Measurements from ENCODE around the gene TXNDC15.
"Not testable (repeated sequence)": the region's sequence is repeated elsewhere in the genome, so short reads cannot be mapped to it uniquely, and the experiment has no call there.

The TXNDC15 gene

GRCh38 chr5:134877159-134877558, 3.0 kb downstream of the TXNDC15 start:
- Histone ChIP-seq H3K14ac (ENCODE audit: low read length) (no peak overlapping the region), H3K27ac (replicated peaks; ENCODE audit: low read length) (no peak overlapping the region), H3K27me3 (ENCODE audit: control insufficient read depth in 3 of 3, insufficient read depth in 3 of 3, low read depth in 1 of 3, low read length in 3 of 3) (no peaks in the 10 kb centered on the region), H3K36me3 (replicated peaks in 1 of 2; ENCODE audit: control insufficient read depth in 2 of 2, insufficient read depth in 2 of 2, low read length in 2 of 2) (peaks cover 0 to 4% of the 10 kb centered on the region in 2 donors), H2BK12ac (ENCODE audit: low read length) (no peak overlapping the region), H3K79me1 (ENCODE audit: low read depth, low read length) (no peaks in the 10 kb centered on the region), H2AFZ (ENCODE audit: low read length) (no peak overlapping the region), H3K4ac (ENCODE audit: low read length) (no peak overlapping the region), H3K18ac (ENCODE audit: low read length) (no peak overlapping the region), H2BK15ac (ENCODE audit: low read length) (no peak overlapping the region), H3K4me3 (ENCODE audit: low read length in 2 of 2) (no peak overlapping the region), H4K91ac (ENCODE audit: low read depth, low read length, poor library complexity) (no peak overlapping the region), H3K9me3 (replicated peaks in 1 of 2; ENCODE audit: control insufficient read depth in 2 of 2, insufficient read depth in 1 of 2, low read depth in 1 of 2, low read length in 2 of 2) (no peaks in the 10 kb centered on the region), H2AK5ac (ENCODE audit: low read depth, low read length) (no peak overlapping the region), H3K9ac (ENCODE audit: low read depth, low read length, poor library complexity) (no peak overlapping the region), H3K4me1 (ENCODE audit: control insufficient read depth in 2 of 2, insufficient read depth in 1 of 2, low read depth in 1 of 2, low read length in 2 of 2) (peaks cover 0 to 4% of the 10 kb centered on the region in 2 donors), H2BK5ac (ENCODE audit: low read length) (no peak overlapping the region), H3K23ac (ENCODE audit: low read depth, low read length, poor library complexity) (no peak overlapping the region), H2BK120ac (ENCODE audit: low read depth, low read length) (no peak overlapping the region), H3K4me2 (ENCODE audit: insufficient read depth, low read length, poor library complexity, severe bottlenecking) (no peak overlapping the region), H4K8ac (ENCODE audit: low read depth, low read length) (no peak overlapping the region)
- no peak for DNase-seq (ENCODE audit: low spot score)

GRCh38 chr5:134878403-134878802, 4.2 kb downstream of the TXNDC15 start:
- Histone ChIP-seq H3K4me2 (ENCODE audit: insufficient read depth, low read length, poor library complexity, severe bottlenecking) (no peak overlapping the region), H3K4ac (ENCODE audit: low read length) (no peak overlapping the region), H3K9ac (ENCODE audit: low read depth, low read length, poor library complexity) (no peak overlapping the region), H3K4me3 (ENCODE audit: low read length in 2 of 2) (no peak overlapping the region), H3K4me1 (ENCODE audit: control insufficient read depth in 2 of 2, insufficient read depth in 1 of 2, low read depth in 1 of 2, low read length in 2 of 2) (peaks cover 0 to 4% of the 10 kb centered on the region in 2 donors), H4K91ac (ENCODE audit: low read depth, low read length, poor library complexity) (no peak overlapping the region), H2BK5ac (ENCODE audit: low read length) (no peak overlapping the region), H3K14ac (ENCODE audit: low read length) (no peak overlapping the region), H3K18ac (ENCODE audit: low read length) (no peak overlapping the region), H3K9me3 (replicated peaks in 1 of 2; ENCODE audit: control insufficient read depth in 2 of 2, insufficient read depth in 1 of 2, low read depth in 1 of 2, low read length in 2 of 2) (no peaks in the 10 kb centered on the region), H2AFZ (ENCODE audit: low read length) (no peak overlapping the region), H4K8ac (ENCODE audit: low read depth, low read length) (no peak overlapping the region), H2AK5ac (ENCODE audit: low read depth, low read length) (no peak overlapping the region), H2BK12ac (ENCODE audit: low read length) (no peak overlapping the region), H3K23ac (ENCODE audit: low read depth, low read length, poor library complexity) (no peak overlapping the region), H3K27me3 (ENCODE audit: control insufficient read depth in 3 of 3, insufficient read depth in 3 of 3, low read depth in 1 of 3, low read length in 3 of 3) (no peaks in the 10 kb centered on the region), H2BK120ac (ENCODE audit: low read depth, low read length) (no peak overlapping the region), H2BK15ac (ENCODE audit: low read length) (no peak overlapping the region), H3K79me1 (ENCODE audit: low read depth, low read length) (no peaks in the 10 kb centered on the region), H3K27ac (replicated peaks; ENCODE audit: low read length) (no peak overlapping the region), H3K36me3 (replicated peaks in 1 of 2; ENCODE audit: control insufficient read depth in 2 of 2, insufficient read depth in 2 of 2, low read length in 2 of 2) (peaks cover 0 to 4% of the 10 kb centered on the region in 2 donors)
- WGBS, 2 donors (ENCODE audit: extremely low coverage in 2 of 2, insufficient read length in 2 of 2, insufficient replicate concordance in 1 of 2) = no CpG with 5 or more reads among the region's 3 CpGs
- no peak for DNase-seq (ENCODE audit: low spot score)

- no peak overlapping the region for H2BK12ac ChIP-seq (ENCODE audit: low read length)
- DNase-seq (ENCODE audit: low spot score) = no peak
- H3K4ac ChIP-seq (ENCODE audit: low read length) = no peak overlapping the region
- H2BK5ac ChIP-seq (ENCODE audit: low read length) = no peak overlapping the region
- peaks cover 0 to 2% of the 10 kb centered on the region in 2 donors for H3K4me1 ChIP-seq (ENCODE audit: control insufficient read depth in 2 of 2, insufficient read depth in 1 of 2, low read depth in 1 of 2, low read length in 2 of 2)
- H4K8ac ChIP-seq (ENCODE audit: low read depth, low read length) = no peak overlapping the region
- no peak overlapping the region for H2AFZ ChIP-seq (ENCODE audit: low read length)
- H3K14ac ChIP-seq (ENCODE audit: low read length) = no peak overlapping the region
- no peak overlapping the region for H3K18ac ChIP-seq (ENCODE audit: low read length)
- H3K4me3 ChIP-seq (ENCODE audit: low read length in 2 of 2) = no peak overlapping the region
- no peaks in the 10 kb centered on the region for H3K9me3 ChIP-seq (replicated peaks in 1 of 2; ENCODE audit: control insufficient read depth in 2 of 2, insufficient read depth in 1 of 2, low read depth in 1 of 2, low read length in 2 of 2)
- no CpG with 5 or more reads among the region's 3 CpGs for WGBS, 2 donors (ENCODE audit: extremely low coverage in 2 of 2, insufficient read length in 2 of 2, insufficient replicate concordance in 1 of 2)
- H3K27ac ChIP-seq (replicated peaks; ENCODE audit: low read length) = no peak overlapping the region
- no peak overlapping the region for H2BK120ac ChIP-seq (ENCODE audit: low read depth, low read length)
- no peak overlapping the region for H3K4me2 ChIP-seq (ENCODE audit: insufficient read depth, low read length, poor library complexity, severe bottlenecking)
- H3K27me3 ChIP-seq (ENCODE audit: control insufficient read depth in 3 of 3, insufficient read depth in 3 of 3, low read depth in 1 of 3, low read length in 3 of 3) = no peaks in the 10 kb centered on the region
- H3K9ac ChIP-seq (ENCODE audit: low read depth, low read length, poor library complexity) = no peak overlapping the region
- no peak overlapping the region for H4K91ac ChIP-seq (ENCODE audit: low read depth, low read length, poor library complexity)
- no peaks in the 10 kb centered on the region for H3K79me1 ChIP-seq (ENCODE audit: low read depth, low read length)
- H2BK15ac ChIP-seq (ENCODE audit: low read length) = no peak overlapping the region
- no peak overlapping the region for H3K23ac ChIP-seq (ENCODE audit: low read depth, low read length, poor library complexity)
- no peak overlapping the region for H2AK5ac ChIP-seq (ENCODE audit: low read depth, low read length)
- H3K36me3 ChIP-seq (replicated peaks in 1 of 2; ENCODE audit: control insufficient read depth in 2 of 2, insufficient read depth in 2 of 2, low read length in 2 of 2) = peaks cover 0 to 4% of the 10 kb centered on the region in 2 donors
Observed at GRCh38 chr5:134879456-134879855, 5.3 kb downstream of the TXNDC15 start.

- H3K9me3 ChIP-seq (replicated peaks in 1 of 2; ENCODE audit: control insufficient read depth in 2 of 2, insufficient read depth in 1 of 2, low read depth in 1 of 2, low read length in 2 of 2); H3K4me2 ChIP-seq (ENCODE audit: insufficient read depth, low read length, poor library complexity, severe bottlenecking); DNase-seq (ENCODE audit: low spot score); H3K18ac ChIP-seq (ENCODE audit: low read length); H4K8ac ChIP-seq (ENCODE audit: low read depth, low read length); H3K4ac ChIP-seq (ENCODE audit: low read length); H3K27ac ChIP-seq (replicated peaks; ENCODE audit: low read length); H4K91ac ChIP-seq (ENCODE audit: low read depth, low read length, poor library complexity); H3K4me1 ChIP-seq (ENCODE audit: control insufficient read depth in 2 of 2, insufficient read depth in 1 of 2, low read depth in 1 of 2, low read length in 2 of 2); H2BK5ac ChIP-seq (ENCODE audit: low read length); H2AFZ ChIP-seq (ENCODE audit: low read length); H3K36me3 ChIP-seq (replicated peaks in 1 of 2; ENCODE audit: control insufficient read depth in 2 of 2, insufficient read depth in 2 of 2, low read length in 2 of 2); H3K27me3 ChIP-seq (ENCODE audit: control insufficient read depth in 3 of 3, insufficient read depth in 3 of 3, low read depth in 1 of 3, low read length in 3 of 3); H2AK5ac ChIP-seq (ENCODE audit: low read depth, low read length); H2BK15ac ChIP-seq (ENCODE audit: low read length); H3K14ac ChIP-seq (ENCODE audit: low read length); H3K23ac ChIP-seq (ENCODE audit: low read depth, low read length, poor library complexity); H3K79me1 ChIP-seq (ENCODE audit: low read depth, low read length); H2BK120ac ChIP-seq (ENCODE audit: low read depth, low read length); H3K9ac ChIP-seq (ENCODE audit: low read depth, low read length, poor library complexity); H3K4me3 ChIP-seq (ENCODE audit: low read length in 2 of 2); H2BK12ac ChIP-seq (ENCODE audit: low read length): not testable (repeated sequence)
- no CpG with 5 or more reads among the region's 3 CpGs for WGBS, 2 donors (ENCODE audit: extremely low coverage in 2 of 2, insufficient read length in 2 of 2, insufficient replicate concordance in 1 of 2)
Observed at GRCh38 chr5:134880937-134881336, 6.8 kb downstream of the TXNDC15 start.

Data from neuronal stem cell (in vitro differentiated cells).